ENCODE data around the gene SIM1. TPM values are rescaled to one million over a fixed set of nuclear protein-coding genes. Genes with fewer than 3 reads are reported as not detected.

SIM1 gene
- total RNA-seq, 1 experiment from 2014 or later, result 0.17 TPM

DNA sequence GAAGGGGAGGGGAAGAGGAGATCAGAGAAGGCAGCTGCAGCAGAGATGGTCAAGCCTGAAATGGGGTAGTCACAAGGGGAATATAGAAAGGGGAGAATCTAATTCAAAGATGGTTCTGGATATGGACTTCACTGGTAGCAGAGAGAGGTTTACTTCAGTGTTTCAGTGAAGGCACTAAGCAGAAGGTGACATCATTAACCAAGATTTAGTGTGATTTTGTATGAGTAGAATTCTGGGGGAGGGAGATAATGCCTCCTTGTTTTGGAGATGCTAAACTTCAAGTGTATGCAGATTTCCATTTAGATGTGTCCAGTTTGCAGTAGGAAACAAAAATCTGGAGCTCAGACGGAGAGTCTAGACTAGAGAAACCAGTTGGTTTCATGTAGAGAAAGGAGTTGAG, 13.1 kb downstream of the SIM1 start:
- no TSS peak for BruUV-seq (replicated peaks)
- ChIA-PET CTCF (no interaction called here), POLR2A (ENCODE audit: low non-redundant PET) (no interaction called here)
- Histone ChIP-seq H3K4me1 (ENCODE audit: insufficient read depth, low read length, poor library complexity, severe bottlenecking) (no peaks in the 10 kb centered on the region), H3K4me3 (ENCODE audit: low read depth, low read length, poor library complexity, severe bottlenecking) (no peak overlapping the region), H3K9me3 (ENCODE audit: low read depth, low read length, poor library complexity, severe bottlenecking) (no peaks in the 10 kb centered on the region), H3K27me3 (replicated peaks; ENCODE audit: insufficient read depth, low read depth, low read length, poor library complexity) (no peaks in the 10 kb centered on the region), H3K27ac (ENCODE audit: low read depth, low read length, poor library complexity, severe bottlenecking) (no peak overlapping the region), H3K36me3 (ENCODE audit: insufficient read depth, low read length, poor library complexity, severe bottlenecking) (no peaks in the 10 kb centered on the region)
- TF ChIP-seq, protein P1, sequence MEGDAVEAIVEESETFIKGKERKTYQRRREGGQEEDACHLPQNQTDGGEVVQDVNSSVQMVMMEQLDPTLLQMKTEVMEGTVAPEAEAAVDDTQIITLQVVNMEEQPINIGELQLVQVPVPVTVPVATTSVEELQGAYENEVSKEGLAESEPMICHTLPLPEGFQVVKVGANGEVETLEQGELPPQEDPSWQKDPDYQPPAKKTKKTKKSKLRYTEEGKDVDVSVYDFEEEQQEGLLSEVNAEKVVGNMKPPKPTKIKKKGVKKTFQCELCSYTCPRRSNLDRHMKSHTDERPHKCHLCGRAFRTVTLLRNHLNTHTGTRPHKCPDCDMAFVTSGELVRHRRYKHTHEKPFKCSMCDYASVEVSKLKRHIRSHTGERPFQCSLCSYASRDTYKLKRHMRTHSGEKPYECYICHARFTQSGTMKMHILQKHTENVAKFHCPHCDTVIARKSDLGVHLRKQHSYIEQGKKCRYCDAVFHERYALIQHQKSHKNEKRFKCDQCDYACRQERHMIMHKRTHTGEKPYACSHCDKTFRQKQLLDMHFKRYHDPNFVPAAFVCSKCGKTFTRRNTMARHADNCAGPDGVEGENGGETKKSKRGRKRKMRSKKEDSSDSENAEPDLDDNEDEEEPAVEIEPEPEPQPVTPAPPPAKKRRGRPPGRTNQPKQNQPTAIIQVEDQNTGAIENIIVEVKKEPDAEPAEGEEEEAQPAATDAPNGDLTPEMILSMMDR (conservative IDR thresholded peaks at IDR 0.05; ENCODE audit: low read depth, low read length), result no peak
- TF ChIP-seq EZH2 (IDR thresholded peaks at IDR 0.05; ENCODE audit: borderline replicate concordance, low read depth, low read length, poor library complexity, severe bottlenecking), result no peak
- no peak for DNase-seq (ENCODE audit: low spot score)
- intact Hi-C loops (cut with micrococcal nuclease; ENCODE audit: unreplicated experiment), result no loop called here

DNA sequence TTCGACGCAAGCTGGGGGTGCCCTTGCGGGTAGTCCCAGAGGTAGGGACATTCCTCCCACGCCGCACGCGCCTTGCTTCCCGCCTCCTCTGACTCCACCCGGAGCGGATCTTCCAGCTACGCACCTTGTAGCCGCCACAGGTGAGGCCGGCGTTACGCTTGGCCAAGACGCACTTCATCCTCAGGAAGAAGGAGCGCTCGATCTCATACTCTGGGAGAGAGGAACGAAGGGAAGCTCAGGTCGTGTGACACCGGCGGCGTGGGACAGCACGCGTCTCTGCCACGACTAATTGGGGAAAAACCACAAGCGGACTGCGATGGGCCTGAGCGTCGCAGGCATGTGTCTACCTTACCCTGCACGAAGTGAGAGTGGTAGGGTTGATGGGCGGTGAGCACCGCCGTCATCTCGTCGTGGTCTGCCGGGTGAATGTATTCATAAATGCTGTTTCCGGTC, 15.5 kb downstream of the SIM1 start:
- no TSS peak for BruUV-seq (replicated peaks)
- DNase-seq (ENCODE audit: low spot score), result no peak
- Histone ChIP-seq H3K4me3 (ENCODE audit: low read depth, low read length, poor library complexity, severe bottlenecking) (no peak overlapping the region), H3K4me1 (ENCODE audit: insufficient read depth, low read length, poor library complexity, severe bottlenecking) (no peaks in the 10 kb centered on the region), H3K27me3 (replicated peaks; ENCODE audit: insufficient read depth, low read depth, low read length, poor library complexity) (no peaks in the 10 kb centered on the region), H3K9me3 (ENCODE audit: low read depth, low read length, poor library complexity, severe bottlenecking) (no peaks in the 10 kb centered on the region), H3K27ac (ENCODE audit: low read depth, low read length, poor library complexity, severe bottlenecking) (no peak overlapping the region), H3K36me3 (ENCODE audit: insufficient read depth, low read length, poor library complexity, severe bottlenecking) (no peaks in the 10 kb centered on the region)
- no peak for TF ChIP-seq EZH2 (IDR thresholded peaks at IDR 0.05; ENCODE audit: borderline replicate concordance, low read depth, low read length, poor library complexity, severe bottlenecking)
- TF ChIP-seq, protein P1 (conservative IDR thresholded peaks at IDR 0.05; ENCODE audit: low read depth, low read length), result no peak
- intact Hi-C loops (cut with micrococcal nuclease; ENCODE audit: unreplicated experiment), result no loop called here
- CTCF ChIA-PET, result no interaction called here
- POLR2A ChIA-PET (ENCODE audit: low non-redundant PET), result no interaction called here

- no TSS peak for BruUV-seq (replicated peaks)
- TF ChIP-seq EZH2 (IDR thresholded peaks at IDR 0.05; ENCODE audit: borderline replicate concordance, low read depth, low read length, poor library complexity, severe bottlenecking), result no peak
- TF ChIP-seq, protein P1 (conservative IDR thresholded peaks at IDR 0.05; ENCODE audit: low read depth, low read length), result no peak
- Histone ChIP-seq H3K27ac (ENCODE audit: low read depth, low read length, poor library complexity, severe bottlenecking) (no peak overlapping the region), H3K4me3 (ENCODE audit: low read depth, low read length, poor library complexity, severe bottlenecking) (no peak overlapping the region), H3K9me3 (ENCODE audit: low read depth, low read length, poor library complexity, severe bottlenecking) (no peaks in the 10 kb centered on the region), H3K27me3 (replicated peaks; ENCODE audit: insufficient read depth, low read depth, low read length, poor library complexity) (no peaks in the 10 kb centered on the region), H3K4me1 (ENCODE audit: insufficient read depth, low read length, poor library complexity, severe bottlenecking) (no peaks in the 10 kb centered on the region), H3K36me3 (ENCODE audit: insufficient read depth, low read length, poor library complexity, severe bottlenecking) (no peaks in the 10 kb centered on the region)
- intact Hi-C loops (cut with micrococcal nuclease; ENCODE audit: unreplicated experiment), result no loop called here
- ChIA-PET CTCF (no interaction called here), POLR2A (ENCODE audit: low non-redundant PET) (no interaction called here)
- no peak for DNase-seq (ENCODE audit: low spot score)
Measured at GRCh38 chr6:100447900-100448748, 16.6 kb downstream of the SIM1 start.

Measured in A673 (cell line).